Anterior cingulate cortex (tissue), 58 donors: ENCODE data around the gene UXT.
"Not testable (repeated sequence)": the region's sequence is repeated elsewhere in the genome, so short reads cannot be mapped to it uniquely, and the experiment has no call there.

ENCODE experiments used
- DNase-seq, 58 donors: peaks; one replicate each; lab custom pipeline; 2025; lab: John Stamatoyannopoulos, UW

The UXT gene

GRCh38 chrX:47620303-47620685 is 38.7 kb downstream of the UXT start:
- no peak for DNase-seq

DNA sequence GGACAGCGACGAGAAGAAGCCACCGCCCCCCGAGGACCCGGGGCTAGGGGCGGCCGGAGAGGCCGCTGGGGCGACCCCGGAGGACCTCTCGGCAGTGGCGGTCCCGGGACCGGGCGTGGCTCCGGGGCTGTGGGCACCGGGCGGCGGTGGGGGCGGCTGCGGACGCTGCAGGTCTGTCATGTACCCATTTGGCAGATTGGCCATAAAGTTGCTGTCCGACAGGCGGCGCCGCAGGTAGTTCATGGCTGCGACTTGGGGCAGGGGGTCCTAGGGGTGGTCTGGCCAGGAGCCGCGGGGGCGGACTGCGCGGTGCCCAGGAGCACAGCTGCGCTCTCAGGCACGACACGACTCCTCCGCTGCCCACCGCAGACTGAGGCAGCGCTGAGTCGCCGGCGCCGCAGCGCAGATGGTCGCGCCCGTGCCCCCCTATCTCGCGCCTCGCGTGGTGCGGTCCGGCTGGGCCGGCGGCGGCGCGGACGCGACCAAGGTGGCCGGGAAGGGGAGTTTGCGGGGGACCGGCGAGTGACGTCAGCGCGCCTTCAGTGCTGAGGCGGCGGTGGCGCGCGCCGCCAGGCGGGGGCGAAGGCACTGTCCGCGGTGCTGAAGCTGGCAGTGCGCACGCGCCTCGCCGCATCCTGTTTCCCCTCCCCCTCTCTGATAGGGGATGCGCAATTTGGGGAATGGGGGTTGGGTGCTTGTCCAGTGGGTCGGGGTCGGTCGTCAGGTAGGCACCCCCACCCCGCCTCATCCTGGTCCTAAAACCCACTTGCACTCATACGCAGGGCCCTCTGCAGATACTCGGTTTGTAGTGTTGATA is 39.3 kb downstream of the UXT start, which contains the start of gene SYN1:
TSS of gene SYN1 (minus strand) at position 372 of the 817 bp plus-strand sequence. CDS start at position 243, 129 bp downstream.
- peak in 56 of 58 donors; percentile 1 to 82 (median 60) for DNase-seq

DNA sequence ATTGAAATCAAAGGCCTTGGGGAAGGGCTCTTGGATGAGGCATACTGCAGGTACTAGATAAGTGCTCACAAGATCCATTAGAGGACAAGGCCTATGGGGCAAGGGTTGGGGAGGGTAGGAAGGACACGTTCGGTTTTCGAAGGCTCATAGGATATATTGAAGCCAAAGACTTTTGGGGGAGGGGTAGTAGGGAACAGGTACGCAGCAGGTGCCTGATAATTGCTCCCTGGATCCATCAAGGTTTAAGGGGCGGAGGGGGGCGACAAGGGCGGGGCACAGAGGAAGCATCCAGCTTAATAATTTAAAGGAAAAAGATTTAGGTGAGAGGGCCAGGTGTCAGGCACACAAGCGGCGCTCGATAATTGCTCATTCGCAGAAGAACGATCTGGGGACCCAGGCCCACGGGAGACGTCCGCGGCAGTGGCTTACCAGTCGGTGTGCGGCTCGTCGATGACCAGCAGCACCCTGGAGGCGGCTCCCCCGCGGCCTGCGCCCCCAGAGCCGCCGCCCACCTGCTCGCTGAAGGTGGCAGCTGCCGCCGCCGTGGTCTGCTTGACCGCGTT is 40.0 kb downstream of the UXT start:
- no peak for DNase-seq

DNA sequence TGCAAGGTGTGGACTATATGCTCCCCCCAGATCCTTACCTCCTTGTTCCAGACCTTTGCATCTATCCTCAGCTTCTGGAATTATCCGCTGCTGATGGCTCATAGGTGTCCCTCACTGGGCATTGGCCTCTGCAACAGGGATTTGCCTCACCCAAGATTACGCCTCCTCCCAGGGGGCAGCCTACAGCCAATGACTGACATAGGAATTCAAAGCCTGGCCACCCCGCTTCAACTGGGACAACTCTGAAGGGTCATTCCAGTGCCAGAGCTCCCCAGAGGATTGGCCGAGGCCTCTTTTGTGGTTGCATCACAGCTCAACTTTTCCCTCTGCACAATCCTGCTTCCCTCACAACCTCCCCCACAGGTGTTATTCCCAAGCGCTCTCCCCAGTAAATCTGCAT is 44.4 kb downstream of the UXT start:
- no peak for DNase-seq

DNA sequence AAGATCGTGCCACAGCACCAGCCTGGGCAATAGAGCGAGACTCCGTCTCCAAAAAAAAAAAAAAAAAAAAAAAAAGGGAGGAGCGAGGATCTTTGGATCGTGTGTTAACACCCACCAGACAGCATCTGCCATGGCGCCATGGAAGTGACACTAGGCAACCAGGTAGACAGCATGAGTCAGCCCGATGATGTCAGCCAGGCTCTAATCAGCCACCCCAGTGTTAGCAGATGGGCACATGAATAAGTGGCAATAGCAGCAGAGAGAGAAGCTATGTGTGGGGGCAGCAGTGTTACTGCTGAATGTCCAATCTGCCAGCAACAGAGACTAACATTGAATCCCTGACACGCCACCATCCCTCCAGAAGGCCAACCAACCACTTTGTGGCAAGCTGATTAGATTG is 45.9 kb downstream of the UXT start:
- peak in 20 of 58 donors; percentile 2 to 55 (median 18) for DNase-seq

- no peak for DNase-seq
Observed at GRCh38 chrX:47612418-47612817, 46.6 kb downstream of the UXT start.

DNA sequence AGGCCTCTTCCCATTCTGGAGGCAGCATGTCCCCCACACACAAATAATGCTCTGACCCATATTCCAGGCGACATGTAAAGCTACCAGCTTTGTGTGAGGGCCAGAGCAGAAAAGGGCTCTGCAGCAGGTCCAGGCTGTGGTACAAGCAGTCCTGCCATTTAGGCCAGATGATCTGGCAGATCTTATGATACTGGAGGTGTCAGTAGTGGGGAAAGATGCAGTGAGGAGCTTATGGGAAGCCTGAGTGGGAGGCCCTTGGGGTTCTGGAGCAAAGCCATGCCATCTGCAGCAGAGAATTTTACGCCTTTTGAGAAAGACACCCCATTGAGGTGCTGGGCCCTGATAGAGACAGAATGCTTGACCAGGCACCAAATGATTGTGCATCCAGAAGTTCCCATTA is 47.1 kb downstream of the UXT start:
- peak in 1 of 58 donors; percentile 0 for DNase-seq

GRCh38 chrX:47611489-47611888 is 47.5 kb downstream of the UXT start:
- no peak for DNase-seq

GRCh38 chrX:47610511-47610910 is 48.5 kb downstream of the UXT start:
- no peak for DNase-seq

DNA sequence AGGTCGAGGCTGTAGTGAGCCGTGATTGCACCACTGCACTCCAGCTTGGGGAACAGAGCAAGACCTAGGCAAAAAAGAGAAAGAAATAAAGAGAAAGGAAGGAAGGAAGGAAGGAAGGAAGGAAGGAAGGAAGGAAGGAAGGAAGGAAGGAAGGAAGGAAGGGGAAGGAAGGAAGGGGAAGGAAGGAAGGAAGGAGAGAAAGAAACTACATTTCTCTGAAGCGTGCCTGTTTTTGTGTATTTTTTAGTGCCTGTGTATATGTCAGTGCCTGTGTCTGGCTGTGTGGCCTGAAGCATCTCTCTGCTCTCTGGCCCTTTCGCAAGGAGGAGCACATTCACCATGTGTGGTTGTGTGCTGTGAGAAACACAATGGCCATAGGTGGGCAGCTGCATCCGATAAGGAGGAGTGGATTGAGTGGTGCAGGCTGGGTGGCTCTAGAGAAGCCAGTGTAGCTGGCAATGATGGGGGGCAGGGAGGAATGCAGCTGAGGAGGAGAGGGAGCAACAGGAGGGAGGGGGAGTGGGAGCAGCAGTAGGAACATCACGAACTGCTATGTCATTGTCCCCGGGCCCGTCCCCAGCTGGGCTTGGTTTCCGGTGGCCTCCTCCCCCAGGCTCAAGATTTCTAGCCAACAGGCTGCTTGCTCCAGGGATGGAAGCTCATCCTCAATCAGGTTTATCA is 50.7 kb downstream of the UXT start:
- peak in 34 of 58 donors; percentile 1 to 73 (median 20) for DNase-seq

GRCh38 chrX:47607091-47607490 is 51.9 kb downstream of the UXT start:
- DNase-seq: no peak

DNA sequence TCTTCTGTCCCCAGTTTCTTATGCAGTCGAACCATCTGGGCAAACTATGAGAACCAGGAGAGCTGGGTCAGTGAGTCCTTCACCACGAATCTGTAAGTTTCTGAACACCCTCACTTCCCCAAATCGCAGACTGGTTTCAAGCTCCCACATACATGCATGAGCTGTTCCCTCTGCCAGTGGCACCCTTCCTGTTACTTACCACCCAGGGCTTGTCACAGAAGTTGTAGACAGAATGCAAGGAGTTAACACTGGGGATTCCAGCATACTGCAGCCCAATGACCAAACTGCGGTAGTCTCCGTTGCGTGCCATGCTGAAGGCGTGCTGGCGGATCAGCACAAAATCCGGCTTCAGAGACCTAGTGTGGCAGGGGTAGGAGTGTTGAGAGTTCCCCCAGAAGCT is 54.0 kb downstream of the UXT start:
- no peak for DNase-seq

DNA sequence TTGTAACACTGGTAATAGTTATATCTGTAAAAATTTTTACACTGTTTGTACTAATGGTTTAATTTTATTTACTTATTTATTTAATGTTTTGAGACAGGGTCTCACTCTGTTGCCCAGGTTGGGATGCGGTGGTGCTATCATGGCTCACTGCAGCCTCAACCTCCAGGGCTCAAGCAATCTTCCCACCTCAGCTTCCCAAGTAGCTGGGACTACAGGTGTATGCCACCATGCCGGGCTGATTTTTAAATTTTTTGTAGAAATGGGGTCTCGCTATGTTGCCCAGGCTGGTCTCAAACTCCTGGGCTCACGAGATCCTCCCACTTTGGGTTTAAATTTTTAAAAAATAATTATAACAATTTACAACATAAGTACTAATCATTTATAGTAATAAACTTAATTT is 55.9 kb downstream of the UXT start:
- DNase-seq: not testable (repeated sequence)
